GM23338 (cell line): ENCODE results near the gene YIF1A.

Experiments
- CREB1 ChIP-seq: fragments of 250-450 bp; sonication (Bioruptor Pico); IDR thresholded peaks from 2 replicates; pipeline ENCODE4 v1.5.0; 2020; ENCODE audit warnings: low read depth, mild to moderate bottlenecking, moderate library complexity
- CTCF ChIP-seq, 2 experiments: fragments of 200-600 bp in 1 of 2; sonication (generic) in 1 of 2; conservative IDR thresholded peaks; 2 replicates each; pipeline versions ENCODE4 v1.5.1 to v1.6.1; 2016 to 2017; ENCODE audit warnings: antibody characterized with exemption in 2 of 2, low read depth in 2 of 2, mild to moderate bottlenecking in 2 of 2, moderate library complexity in 1 of 2
- EZH2 ChIP-seq: fragments of 200-600 bp; sonication (generic); IDR thresholded peaks from one replicate; pipeline ENCODE4 v1.8.0; 2017; ENCODE audit warnings: antibody characterized with exemption, mild to moderate bottlenecking, low read depth; ENCODE audit not compliant: unreplicated experiment
- NANOG ChIP-seq: IDR thresholded peaks from 2 replicates; pipeline ENCODE4 v1.6.1; 2016; ENCODE audit warnings: antibody characterized with exemption, borderline replicate concordance

- TF ChIP-seq EZH2 (no peak), CTCF (conservative IDR thresholded peaks at IDR 0.05; ENCODE audit: low read depth in 2 of 2) (no peak), CREB1 (CRISPR knock-in tag) (no peak), NANOG (no peak)
Observed at GRCh38 chr11:66279092-66279734, 9.7 kb downstream of the YIF1A start.
